ENCODE data around the gene CA10. TPM values are rescaled to one million over a fixed set of nuclear protein-coding genes. Genes with fewer than 3 reads are reported as not detected.

Gene CA10
- total RNA-seq, 1 experiment from 2014 or later = not detected

GRCh38 chr17:51852603-51853002 is 305.9 kb downstream of the CA10 start:
- DNase-seq (ENCODE audit: low spot score) = no peak
- H3K36me3 ChIP-seq (ENCODE audit: insufficient read depth, low read length, poor library complexity, severe bottlenecking) = no peaks in the 10 kb centered on the region
- no TSS peak for BruUV-seq (replicated peaks)
- no peaks in the 10 kb centered on the region for H3K27me3 ChIP-seq (replicated peaks; ENCODE audit: insufficient read depth, low read depth, low read length, poor library complexity)
- no peaks in the 10 kb centered on the region for H3K4me1 ChIP-seq (ENCODE audit: insufficient read depth, low read length, poor library complexity, severe bottlenecking)
- intact Hi-C loops (cut with micrococcal nuclease; ENCODE audit: unreplicated experiment) = no loop called here
- no peaks in the 10 kb centered on the region for H3K9me3 ChIP-seq (ENCODE audit: low read depth, low read length, poor library complexity, severe bottlenecking)
- no peak overlapping the region for H3K4me3 ChIP-seq (ENCODE audit: low read depth, low read length, poor library complexity, severe bottlenecking)
- H3K27ac ChIP-seq (ENCODE audit: low read depth, low read length, poor library complexity, severe bottlenecking) = no peak overlapping the region
- TF ChIP-seq CTCF (conservative IDR thresholded peaks at IDR 0.05; ENCODE audit: low read depth, low read length) (no peak), EZH2 (IDR thresholded peaks at IDR 0.05; ENCODE audit: borderline replicate concordance, low read depth, low read length, poor library complexity, severe bottlenecking) (no peak)
- CTCF ChIA-PET = no interaction called here
- POLR2A ChIA-PET (ENCODE audit: low non-redundant PET) = no interaction called here

- H3K4me3 ChIP-seq (ENCODE audit: low read depth, low read length, poor library complexity, severe bottlenecking) = no peak overlapping the region
- DNase-seq (ENCODE audit: low spot score) = no peak
- no TSS peak for BruUV-seq (replicated peaks)
- CTCF ChIA-PET = no interaction called here
- H3K9me3 ChIP-seq (ENCODE audit: low read depth, low read length, poor library complexity, severe bottlenecking) = no peaks in the 10 kb centered on the region
- intact Hi-C loops (cut with micrococcal nuclease; ENCODE audit: unreplicated experiment) = no loop called here
- H3K27ac ChIP-seq (ENCODE audit: low read depth, low read length, poor library complexity, severe bottlenecking) = no peak overlapping the region
- POLR2A ChIA-PET (ENCODE audit: low non-redundant PET) = no interaction called here
- peak; percentile 19; the same call in 1 of the 2 replicates for TF ChIP-seq CTCF (conservative IDR thresholded peaks at IDR 0.05; ENCODE audit: low read depth, low read length)
- TF ChIP-seq EZH2 (IDR thresholded peaks at IDR 0.05; ENCODE audit: borderline replicate concordance, low read depth, low read length, poor library complexity, severe bottlenecking) = no peak
- H3K4me1 ChIP-seq (ENCODE audit: insufficient read depth, low read length, poor library complexity, severe bottlenecking) = no peaks in the 10 kb centered on the region
- H3K36me3 ChIP-seq (ENCODE audit: insufficient read depth, low read length, poor library complexity, severe bottlenecking) = no peaks in the 10 kb centered on the region
- H3K27me3 ChIP-seq (replicated peaks; ENCODE audit: insufficient read depth, low read depth, low read length, poor library complexity) = no peaks in the 10 kb centered on the region
These were observed 308.3 kb downstream of the CA10 start for GRCh38 chr17:51850201-51850600.

- H3K27ac ChIP-seq (ENCODE audit: low read depth, low read length, poor library complexity, severe bottlenecking) = no peak overlapping the region
- BruUV-seq (replicated peaks) = no TSS peak
- H3K9me3 ChIP-seq (ENCODE audit: low read depth, low read length, poor library complexity, severe bottlenecking) = no peaks in the 10 kb centered on the region
- ChIA-PET POLR2A (ENCODE audit: low non-redundant PET) (no interaction called here), CTCF (no interaction called here)
- intact Hi-C loops (cut with micrococcal nuclease; ENCODE audit: unreplicated experiment) = no loop called here
- H3K4me3 ChIP-seq (ENCODE audit: low read depth, low read length, poor library complexity, severe bottlenecking) = no peak overlapping the region
- no peaks in the 10 kb centered on the region for H3K36me3 ChIP-seq (ENCODE audit: insufficient read depth, low read length, poor library complexity, severe bottlenecking)
- no peak for TF ChIP-seq EZH2 (IDR thresholded peaks at IDR 0.05; ENCODE audit: borderline replicate concordance, low read depth, low read length, poor library complexity, severe bottlenecking)
- no peak for TF ChIP-seq CTCF (conservative IDR thresholded peaks at IDR 0.05; ENCODE audit: low read depth, low read length)
- no peaks in the 10 kb centered on the region for H3K4me1 ChIP-seq (ENCODE audit: insufficient read depth, low read length, poor library complexity, severe bottlenecking)
- DNase-seq (ENCODE audit: low spot score) = no peak
- H3K27me3 ChIP-seq (replicated peaks; ENCODE audit: insufficient read depth, low read depth, low read length, poor library complexity) = no peaks in the 10 kb centered on the region
These were observed 310.1 kb downstream of the CA10 start for GRCh38 chr17:51848451-51848850.

Measured in A673 (cell line).